BLaER1 treated with 17β-estradiol and CSF1 and Interleukin-3, amounts not matched to agents 10 nM and 100 nM (cell line): ENCODE results near the gene BCAS4.

ENCODE experiments used
- H3K27ac ChIP-seq, 11 experiments: shearing (Covaris generic); formaldehyde crosslinking; 2 replicates each; pipeline ENCODE4 v1.8.1; 2022
- H3K27me3 ChIP-seq, 11 experiments: shearing (Covaris generic); formaldehyde crosslinking; 2 replicates each; pipeline ENCODE4 v1.8.1; 2022
- H3K36me3 ChIP-seq, 11 experiments: shearing (Covaris generic); formaldehyde crosslinking; 2 replicates each; pipeline ENCODE4 v1.8.1; 2022
- H3K4me1 ChIP-seq, 10 experiments: shearing (Covaris generic); formaldehyde crosslinking; 2 replicates each; pipeline ENCODE4 v1.8.1; 2022
- H3K4me2 ChIP-seq, 11 experiments: shearing (Covaris generic); formaldehyde crosslinking; 2 replicates each; pipeline ENCODE4 v1.8.1; 2022
- H3K4me3 ChIP-seq, 10 experiments: shearing (Covaris generic); formaldehyde crosslinking; 2 replicates each; pipeline ENCODE4 v1.8.1; 2022
- H3K9ac ChIP-seq, 11 experiments: shearing (Covaris generic); formaldehyde crosslinking; 2 replicates each; pipeline ENCODE4 v1.8.1; 2022
- H3K9me3 ChIP-seq, 11 experiments: shearing (Covaris generic); formaldehyde crosslinking; replicated peaks in 1 of 11; 2 replicates each; pipeline ENCODE4 v1.8.1; 2022
- H4K20me1 ChIP-seq, 11 experiments: shearing (Covaris generic); formaldehyde crosslinking; 2 replicates each; pipeline ENCODE4 v1.8.1; 2022
- Cebpa-rat ChIP-seq, 11 experiments: shearing (Covaris generic); IDR thresholded peaks; 2 replicates each; pipeline ENCODE4 v1.8.1; 2022

The BCAS4 gene

DNA sequence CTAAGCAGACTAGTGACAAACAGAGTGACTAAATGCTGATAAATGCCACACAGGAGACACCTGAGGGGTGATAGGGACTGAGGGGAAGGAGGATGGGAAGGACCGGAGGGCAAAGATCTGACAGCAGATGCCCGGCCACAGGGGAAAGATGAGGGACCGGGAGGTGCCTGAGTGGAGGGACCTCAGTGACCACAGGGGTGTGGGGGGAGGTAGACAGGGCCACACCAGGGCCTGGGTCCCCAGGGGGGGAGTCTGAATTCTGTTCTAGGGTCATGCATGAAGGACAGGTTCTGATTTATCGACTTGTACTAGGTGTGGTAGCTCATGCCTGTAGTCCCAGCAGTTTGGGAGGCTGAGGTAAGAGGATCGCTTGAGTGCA, 6.9 kb downstream of the BCAS4 start:
- no peaks in the 10 kb centered on the region for H3K9me3 ChIP-seq
- TF ChIP-seq Cebpa-rat (IDR thresholded peaks at IDR 0.05) = no peak
- peaks cover 0 to 40% (median 11%) of the 10 kb centered on the region in 11 experiments; a peak in 9 of 22 replicates for H3K36me3 ChIP-seq
- H4K20me1 ChIP-seq = peaks cover 0 to 21% (median 0%) of the 10 kb centered on the region in 11 experiments; a peak in 2 of 22 replicates
- no peak overlapping the region for H3K4me3 ChIP-seq
- H3K4me1 ChIP-seq = peaks cover 29 to 94% (median 63%) of the 10 kb centered on the region in 10 experiments
- H3K27ac ChIP-seq = peak overlapping the region in 1 of 11 experiments; percentile 11; a peak in 1 of 22 replicates
- no peak overlapping the region for H3K9ac ChIP-seq
- no peaks in the 10 kb centered on the region for H3K27me3 ChIP-seq
- peak overlapping the region in 2 of 11 experiments; percentile 12 to 20; a peak in 1 of 22 replicates for H3K4me2 ChIP-seq

- TF ChIP-seq Cebpa-rat (IDR thresholded peaks at IDR 0.05) = no peak
- H3K27ac ChIP-seq = peak overlapping the region in 2 of 11 experiments; percentile 11; a peak in 2 of 22 replicates
- H3K9me3 ChIP-seq = peaks cover 0 to 5% (median 2%) of the 10 kb centered on the region in 11 experiments; a peak in 7 of 22 replicates
- H3K9ac ChIP-seq = no peak overlapping the region
- peaks cover 0 to 21% (median 0%) of the 10 kb centered on the region in 11 experiments; a peak in 2 of 22 replicates for H4K20me1 ChIP-seq
- peaks cover 29 to 89% (median 58%) of the 10 kb centered on the region in 10 experiments for H3K4me1 ChIP-seq
- peaks cover 0 to 43% (median 14%) of the 10 kb centered on the region in 11 experiments; a peak in 10 of 22 replicates for H3K36me3 ChIP-seq
- H3K4me3 ChIP-seq = no peak overlapping the region
- H3K27me3 ChIP-seq = no peaks in the 10 kb centered on the region
- H3K4me2 ChIP-seq = peak overlapping the region in 1 of 11 experiments; percentile 12; a peak in 1 of 22 replicates
Observed at GRCh38 chr20:50802289-50802688, 7.4 kb downstream of the BCAS4 start.

DNA sequence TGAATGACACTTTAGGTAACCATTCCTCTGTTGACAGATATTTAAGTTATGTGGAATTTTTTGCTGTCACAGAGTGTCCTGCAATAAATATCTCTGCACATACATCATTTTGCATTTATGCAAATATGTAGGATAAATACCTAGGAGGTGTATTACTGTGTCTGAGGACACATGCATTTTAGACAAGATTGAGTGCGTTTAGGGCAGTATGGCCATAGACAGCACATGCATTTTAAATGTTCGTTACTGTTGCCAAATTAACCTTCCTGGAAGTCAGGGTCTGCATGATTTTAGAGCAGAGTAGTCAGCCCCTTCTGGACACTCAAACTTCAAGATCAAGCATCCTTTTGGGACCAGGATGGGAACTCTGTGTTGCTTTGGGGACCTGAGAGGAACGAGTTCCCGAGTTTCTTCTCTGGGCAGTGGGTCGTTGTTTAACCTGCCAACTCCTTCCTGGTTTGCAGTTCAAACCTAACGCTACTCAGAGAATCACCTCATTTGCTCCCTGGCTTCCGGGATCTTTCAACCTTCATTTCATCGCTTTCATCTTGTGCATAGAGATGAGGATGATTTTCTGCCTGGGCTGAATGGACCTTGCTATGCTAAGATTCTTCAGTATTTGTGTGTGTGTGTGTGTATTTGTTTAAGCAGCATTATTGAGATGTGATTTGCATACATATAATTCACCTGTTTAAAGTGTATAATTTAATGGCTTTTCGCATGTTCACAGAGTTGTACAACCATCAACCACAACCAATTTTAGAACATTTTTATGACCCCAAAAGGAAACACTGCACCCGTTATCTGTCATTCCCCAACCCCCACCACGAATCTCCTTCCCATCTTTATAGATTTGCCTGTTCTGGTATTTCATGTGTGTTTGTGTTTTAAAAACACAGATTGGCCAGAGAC, 9.8 kb downstream of the BCAS4 start:
- H3K4me2 ChIP-seq = peak overlapping the region; percentile 40 to 85 (median 78)
- peaks cover 23 to 66% (median 42%) of the 10 kb centered on the region in 10 experiments for H3K4me1 ChIP-seq
- peak overlapping the region in 9 of 11 experiments; percentile 29 to 80 (median 74); a peak in 18 of 22 replicates for H3K27ac ChIP-seq

GRCh38 chr20:50805349-50805684, 10.5 kb downstream of the BCAS4 start:
- H3K27me3 ChIP-seq = no peaks in the 10 kb centered on the region
- peak overlapping the region in 5 of 10 experiments; percentile 0 to 20 (median 5); a peak in 3 of 20 replicates for H3K4me3 ChIP-seq
- H3K4me2 ChIP-seq = peak overlapping the region; percentile 40 to 85 (median 78)
- peaks cover 0 to 10% (median 0%) of the 10 kb centered on the region in 11 experiments; a peak in 1 of 22 replicates for H4K20me1 ChIP-seq
- TF ChIP-seq Cebpa-rat (IDR thresholded peaks at IDR 0.05) = no peak
- peak overlapping the region in 9 of 11 experiments; percentile 19 to 69 (median 51); a peak in 17 of 22 replicates for H3K9ac ChIP-seq
- H3K27ac ChIP-seq = peak overlapping the region in 9 of 11 experiments; percentile 29 to 80 (median 74); a peak in 17 of 22 replicates
- peaks cover 25 to 66% (median 40%) of the 10 kb centered on the region in 10 experiments for H3K4me1 ChIP-seq
- peaks cover 17 to 35% (median 31%) of the 10 kb centered on the region in 11 experiments; a peak in 21 of 22 replicates for H3K9me3 ChIP-seq
- H3K36me3 ChIP-seq = peaks cover 0 to 44% (median 22%) of the 10 kb centered on the region in 11 experiments; a peak in 15 of 22 replicates

More for the DNA sequence above, 9.8 kb downstream of the BCAS4 start:
- no peaks in the 10 kb centered on the region for H3K27me3 ChIP-seq
- H3K4me3 ChIP-seq = peak overlapping the region in 5 of 10 experiments; percentile 0 to 20 (median 5); a peak in 3 of 20 replicates
- H3K36me3 ChIP-seq = peaks cover 0 to 44% (median 22%) of the 10 kb centered on the region in 11 experiments; a peak in 16 of 22 replicates
- peak overlapping the region in 10 of 11 experiments; percentile 13 to 69 (median 51); a peak in 17 of 22 replicates for H3K9ac ChIP-seq
- H3K9me3 ChIP-seq = peaks cover 12 to 29% (median 26%) of the 10 kb centered on the region in 11 experiments; a peak in 21 of 22 replicates
- peaks cover 0 to 10% (median 0%) of the 10 kb centered on the region in 11 experiments; a peak in 1 of 22 replicates for H4K20me1 ChIP-seq
- TF ChIP-seq Cebpa-rat (IDR thresholded peaks at IDR 0.05) = no peak

DNA sequence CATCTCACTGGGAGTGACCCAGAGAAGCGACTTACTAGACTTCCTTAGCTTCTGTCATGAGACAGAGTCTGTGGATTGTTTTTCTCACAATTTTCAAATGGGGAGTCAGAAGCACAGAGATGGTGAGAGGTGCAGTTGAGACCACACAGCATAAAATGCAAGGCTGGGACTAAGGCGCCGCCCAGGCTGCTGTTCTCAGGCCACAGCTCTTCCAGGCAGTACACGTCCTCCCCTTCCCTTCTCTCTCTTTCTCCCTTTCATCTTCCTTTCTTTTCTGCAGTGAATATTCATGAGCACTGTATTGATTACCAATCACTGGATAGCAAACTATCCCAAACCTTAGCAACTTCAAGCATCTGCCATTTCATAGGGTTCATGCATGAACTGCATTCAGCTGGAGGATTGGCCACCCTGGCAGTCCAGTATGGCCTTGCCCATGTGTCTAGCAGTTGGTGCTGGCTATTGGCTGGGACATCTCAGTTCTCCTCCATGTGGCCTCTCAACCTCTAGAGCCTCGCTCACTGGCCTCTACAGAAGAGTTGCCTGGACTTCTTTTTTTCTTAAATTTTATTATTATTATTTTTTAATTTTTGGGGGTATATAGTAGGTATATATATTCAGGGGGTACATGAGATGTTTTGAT, 11.4 kb downstream of the BCAS4 start:
- H3K4me2 ChIP-seq = peak overlapping the region; percentile 40 to 85 (median 78); a peak in 20 of 22 replicates
- H3K9ac ChIP-seq = peak overlapping the region in 7 of 11 experiments; percentile 14 to 69 (median 57); a peak in 9 of 22 replicates
- H3K36me3 ChIP-seq = peaks cover 0 to 39% (median 17%) of the 10 kb centered on the region in 11 experiments; a peak in 15 of 22 replicates
- H3K4me1 ChIP-seq = peaks cover 30 to 68% (median 49%) of the 10 kb centered on the region in 10 experiments
- peaks cover 17 to 35% (median 31%) of the 10 kb centered on the region in 11 experiments; a peak in 21 of 22 replicates for H3K9me3 ChIP-seq
- peak overlapping the region in 9 of 11 experiments; percentile 29 to 80 (median 74); a peak in 16 of 22 replicates for H3K27ac ChIP-seq
- no peak; a peak in 1 of 22 replicates for TF ChIP-seq Cebpa-rat (IDR thresholded peaks at IDR 0.05)
- no peaks in the 10 kb centered on the region for H3K27me3 ChIP-seq
- H4K20me1 ChIP-seq = peaks cover 0 to 10% (median 0%) of the 10 kb centered on the region in 11 experiments; a peak in 1 of 22 replicates
- H3K4me3 ChIP-seq = peak overlapping the region in 2 of 10 experiments; percentile 17 to 20; a peak in 1 of 20 replicates

GRCh38 chr20:50810063-50810462, 15.2 kb downstream of the BCAS4 start:
- TF ChIP-seq Cebpa-rat (IDR thresholded peaks at IDR 0.05) = no peak
- Histone ChIP-seq H3K9ac (peak overlapping the region; percentile 8 to 64 (median 47); a peak in 13 of 22 replicates), H4K20me1 (no peaks in the 10 kb centered on the region), H3K4me2 (peak overlapping the region; percentile 45 to 90 (median 70)), H3K4me3 (peak overlapping the region in 9 of 10 experiments; percentile 8 to 42 (median 29); a peak in 10 of 20 replicates), H3K36me3 (peaks cover 0 to 30% (median 9%) of the 10 kb centered on the region in 11 experiments; a peak in 14 of 22 replicates), H3K4me1 (peaks cover 44 to 76% (median 68%) of the 10 kb centered on the region in 10 experiments), H3K9me3 (peaks cover 17 to 35% (median 31%) of the 10 kb centered on the region in 11 experiments; a peak in 21 of 22 replicates), H3K27ac (peak overlapping the region in 10 of 11 experiments; percentile 31 to 97 (median 62); a peak in 20 of 22 replicates), H3K27me3 (no peaks in the 10 kb centered on the region)

GRCh38 chr20:50810842-50811241, 16.0 kb downstream of the BCAS4 start:
- Histone ChIP-seq H3K9ac (peak overlapping the region; percentile 8 to 64 (median 47); a peak in 14 of 22 replicates), H3K4me2 (peak overlapping the region; percentile 45 to 90 (median 70)), H3K4me1 (peaks cover 44 to 75% (median 68%) of the 10 kb centered on the region in 10 experiments), H3K4me3 (peak overlapping the region in 8 of 10 experiments; percentile 20 to 42 (median 28); a peak in 9 of 20 replicates), H4K20me1 (no peaks in the 10 kb centered on the region), H3K27me3 (no peaks in the 10 kb centered on the region), H3K36me3 (peaks cover 0 to 30% (median 9%) of the 10 kb centered on the region in 11 experiments; a peak in 14 of 22 replicates), H3K9me3 (peaks cover 17 to 35% (median 31%) of the 10 kb centered on the region in 11 experiments; a peak in 21 of 22 replicates), H3K27ac (peak overlapping the region in 10 of 11 experiments; percentile 31 to 97 (median 62); a peak in 19 of 22 replicates)
- TF ChIP-seq Cebpa-rat (IDR thresholded peaks at IDR 0.05) = no peak
